ENCODE data around the gene BHLHA9.

Gene BHLHA9

GRCh38 chr17:1228781-1229348, 41.4 kb upstream of the BHLHA9 start:
- TF ChIP-seq TAF1 (IDR thresholded peaks at IDR 0.05; ENCODE audit: borderline replicate concordance, insufficient read depth, low read length) (no peak), SIN3A (IDR thresholded peaks at IDR 0.05; ENCODE audit: borderline replicate concordance, insufficient read depth, low read length) (no peak), POLR2AphosphoS5 (IDR thresholded peaks at IDR 0.05; ENCODE audit: low read depth, low read length) (no peak), REST (IDR thresholded peaks at IDR 0.05; ENCODE audit: insufficient read depth in 1 of 2, low read depth in 2 of 2, low read length in 2 of 2) (no peak), FOXP2 (optimal IDR thresholded peaks at IDR 0.05; ENCODE audit: borderline replicate concordance, extremely low read depth, extremely low read length, insufficient read depth) (no peak)

GRCh38 chr17:1229349-1229899, 40.8 kb upstream of the BHLHA9 start:
- TF ChIP-seq FOXP2 (optimal IDR thresholded peaks at IDR 0.05; ENCODE audit: borderline replicate concordance, extremely low read depth, extremely low read length, insufficient read depth) (no peak), TAF1 (IDR thresholded peaks at IDR 0.05; ENCODE audit: borderline replicate concordance, insufficient read depth, low read length) (no peak), SIN3A (IDR thresholded peaks at IDR 0.05; ENCODE audit: borderline replicate concordance, insufficient read depth, low read length) (no peak), POLR2AphosphoS5 (IDR thresholded peaks at IDR 0.05; ENCODE audit: low read depth, low read length) (no peak), REST (IDR thresholded peaks at IDR 0.05; ENCODE audit: insufficient read depth in 1 of 2, low read depth in 2 of 2, low read length in 2 of 2) (no peak)

- no peak for TF ChIP-seq POLR2AphosphoS5 (IDR thresholded peaks at IDR 0.05; ENCODE audit: low read depth, low read length)
These were observed 40.2 kb upstream of the BHLHA9 start for GRCh38 chr17:1229900-1230501.

GRCh38 chr17:1231456-1231855, 38.8 kb upstream of the BHLHA9 start:
- no peak for TF ChIP-seq POLR2AphosphoS5 (IDR thresholded peaks at IDR 0.05; ENCODE audit: low read depth, low read length)
- TF ChIP-seq SIN3A (IDR thresholded peaks at IDR 0.05; ENCODE audit: borderline replicate concordance, insufficient read depth, low read length): no peak
- TF ChIP-seq FOXP2 (optimal IDR thresholded peaks at IDR 0.05; ENCODE audit: borderline replicate concordance, extremely low read depth, extremely low read length, insufficient read depth): no peak
- TF ChIP-seq REST (IDR thresholded peaks at IDR 0.05; ENCODE audit: insufficient read depth in 1 of 2, low read depth in 2 of 2, low read length in 2 of 2): no peak
- no peak for TF ChIP-seq TAF1 (IDR thresholded peaks at IDR 0.05; ENCODE audit: borderline replicate concordance, insufficient read depth, low read length)

GRCh38 chr17:1232331-1232730, 37.9 kb upstream of the BHLHA9 start:
- TF ChIP-seq TAF1 (IDR thresholded peaks at IDR 0.05; ENCODE audit: borderline replicate concordance, insufficient read depth, low read length) (no peak), FOXP2 (optimal IDR thresholded peaks at IDR 0.05; ENCODE audit: borderline replicate concordance, extremely low read depth, extremely low read length, insufficient read depth) (no peak), SIN3A (IDR thresholded peaks at IDR 0.05; ENCODE audit: borderline replicate concordance, insufficient read depth, low read length) (no peak), POLR2AphosphoS5 (IDR thresholded peaks at IDR 0.05; ENCODE audit: low read depth, low read length) (no peak), REST (IDR thresholded peaks at IDR 0.05; ENCODE audit: insufficient read depth in 1 of 2, low read depth in 2 of 2, low read length in 2 of 2) (no peak)
